Muscle layer of colon (tissue), 2 donors: ENCODE results near the gene CRHBP.

Experiments
- H3K27ac ChIP-seq: one replicate; pipeline ENCODE4 v1.7.0; 2013; ENCODE audit warnings: low read depth, mild to moderate bottlenecking, low read length, moderate library complexity
- H3K27me3 ChIP-seq, 2 donors: one replicate each; pipeline ENCODE4 v1.7.0; 2013; ENCODE audit warnings: low read length in 2 of 2, mild to moderate bottlenecking in 2 of 2; ENCODE audit not compliant: insufficient read depth in 2 of 2, control insufficient read depth in 1 of 2
- H3K36me3 ChIP-seq: one replicate; pipeline ENCODE4 v1.7.0; 2013; ENCODE audit warnings: mild to moderate bottlenecking, low read length; ENCODE audit not compliant: insufficient read depth
- H3K4me1 ChIP-seq: one replicate; pipeline ENCODE4 v1.7.0; 2013; ENCODE audit warnings: mild to moderate bottlenecking, low read length; ENCODE audit not compliant: insufficient read depth
- H3K4me3 ChIP-seq, 2 donors: one replicate each; pipeline ENCODE4 v1.7.0; 2013; ENCODE audit warnings: low read length in 2 of 2, low read depth in 1 of 2, mild to moderate bottlenecking in 1 of 2, moderate library complexity in 1 of 2
- H3K9ac ChIP-seq: one replicate; pipeline ENCODE4 v1.7.0; 2013; ENCODE audit warnings: low read length
- H3K9me3 ChIP-seq: one replicate; pipeline ENCODE4 v1.7.0; 2013; ENCODE audit warnings: mild to moderate bottlenecking, low read length
- donor health status: abdominal sarcoma.
- donor health status: Adenocarcinoma of cecum.

Gene CRHBP

DNA sequence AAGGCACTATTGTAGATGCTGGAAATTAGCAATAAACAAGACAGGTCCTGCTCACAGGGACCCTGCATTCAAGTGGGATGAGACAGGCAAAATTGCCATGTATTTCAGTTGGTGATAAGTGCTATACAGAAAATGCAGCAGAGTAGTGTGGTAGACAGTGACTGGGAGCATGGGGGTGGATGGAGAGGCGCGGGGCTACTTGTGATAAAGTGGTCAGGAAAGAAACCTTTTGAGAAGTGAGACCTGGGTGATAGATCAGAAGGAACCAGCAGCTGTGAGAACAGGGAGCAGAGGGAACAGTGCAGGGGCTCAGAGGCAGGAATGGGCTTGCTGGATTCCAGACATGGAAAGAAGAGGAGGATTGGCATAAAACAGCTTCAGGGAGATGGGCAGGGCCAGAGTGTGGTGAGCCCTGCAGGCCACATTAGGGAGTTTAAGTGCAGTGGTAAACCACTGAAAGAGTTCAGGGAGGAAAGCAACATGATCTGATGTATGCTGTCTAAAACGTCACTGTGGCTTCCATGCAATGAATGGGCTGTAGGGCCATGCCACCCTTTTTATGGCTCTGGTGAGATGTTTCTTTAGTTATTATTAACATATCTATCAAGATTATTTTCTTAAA is 7.3 kb downstream of the CRHBP start:
- Histone ChIP-seq H3K9ac (no peak overlapping the region), H3K4me3 (no peak overlapping the region), H3K27me3 (no peaks in the 10 kb centered on the region), H3K27ac (no peak overlapping the region), H3K4me1 (no peaks in the 10 kb centered on the region), H3K9me3 (no peaks in the 10 kb centered on the region), H3K36me3 (no peaks in the 10 kb centered on the region)

DNA sequence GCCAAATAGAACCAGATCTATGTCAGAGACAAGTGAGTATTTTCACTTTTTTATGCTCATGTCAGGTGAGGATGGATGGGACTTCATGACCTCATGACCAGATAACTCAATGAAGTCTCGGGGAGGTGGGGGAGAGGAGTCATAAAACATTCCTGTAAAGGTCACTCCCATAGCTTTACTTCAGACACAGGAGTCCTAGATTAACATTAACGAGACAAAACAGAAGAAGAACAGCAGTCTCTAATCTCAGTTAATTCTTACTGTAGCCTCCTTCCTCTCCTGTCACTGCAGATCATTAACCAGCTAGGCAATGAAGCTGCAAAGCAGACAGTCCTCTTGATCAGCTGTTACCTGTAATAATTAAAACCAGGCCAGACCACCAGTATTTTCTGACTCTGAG is 11.2 kb downstream of the CRHBP start:
- no peaks in the 10 kb centered on the region for H3K36me3 ChIP-seq
- no peak overlapping the region for H3K4me3 ChIP-seq
- no peaks in the 10 kb centered on the region for H3K27me3 ChIP-seq
- no peaks in the 10 kb centered on the region for H3K4me1 ChIP-seq
- no peak overlapping the region for H3K9ac ChIP-seq
- H3K27ac ChIP-seq: no peak overlapping the region
- H3K9me3 ChIP-seq: no peaks in the 10 kb centered on the region

DNA sequence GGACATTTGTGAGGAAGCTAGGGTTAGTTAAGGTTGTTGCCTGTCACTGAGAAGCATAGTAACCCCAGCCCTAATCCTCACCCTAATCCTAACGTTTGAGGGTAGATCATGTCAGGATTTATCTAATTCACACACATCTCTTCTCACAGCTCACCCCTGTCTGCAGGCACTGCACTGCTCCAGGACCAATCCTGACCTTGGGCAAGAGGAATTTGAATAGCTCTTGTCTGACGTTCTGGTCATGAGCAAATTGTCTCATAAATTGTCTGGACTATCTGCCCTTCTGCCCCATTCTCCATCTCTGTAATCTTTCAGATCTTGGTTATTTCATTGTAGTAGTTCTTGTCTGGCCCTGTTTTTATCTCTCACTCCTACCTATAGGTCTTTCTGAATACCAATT is 18.7 kb downstream of the CRHBP start:
- no peaks in the 10 kb centered on the region for H3K27me3 ChIP-seq
- no peak overlapping the region for H3K27ac ChIP-seq
- no peaks in the 10 kb centered on the region for H3K4me1 ChIP-seq
- H3K4me3 ChIP-seq: no peak overlapping the region
- H3K9ac ChIP-seq: no peak overlapping the region
- H3K9me3 ChIP-seq: no peaks in the 10 kb centered on the region
- H3K36me3 ChIP-seq: no peaks in the 10 kb centered on the region

DNA sequence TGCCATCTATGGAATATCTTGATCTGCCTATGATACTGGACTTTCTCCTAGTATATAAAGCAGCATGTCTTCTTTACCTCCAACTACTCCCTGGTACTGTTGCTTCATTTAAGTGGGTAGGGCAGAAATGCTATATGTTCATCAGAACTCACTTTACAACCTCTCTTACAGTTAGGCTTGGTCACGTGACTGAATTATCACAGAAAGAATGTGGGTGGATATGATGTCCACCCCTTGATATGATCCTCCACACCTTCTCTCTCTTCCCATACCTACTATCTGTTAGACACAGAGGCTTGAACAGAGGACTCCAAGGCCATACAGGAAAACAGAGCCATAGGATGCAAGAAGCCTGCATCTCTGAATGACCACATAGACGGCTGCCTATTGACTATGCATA is 19.8 kb downstream of the CRHBP start:
- Histone ChIP-seq H3K27ac (no peak overlapping the region), H3K4me1 (no peaks in the 10 kb centered on the region), H3K4me3 (no peak overlapping the region), H3K36me3 (no peaks in the 10 kb centered on the region), H3K9ac (no peak overlapping the region), H3K9me3 (no peaks in the 10 kb centered on the region), H3K27me3 (no peaks in the 10 kb centered on the region)

DNA sequence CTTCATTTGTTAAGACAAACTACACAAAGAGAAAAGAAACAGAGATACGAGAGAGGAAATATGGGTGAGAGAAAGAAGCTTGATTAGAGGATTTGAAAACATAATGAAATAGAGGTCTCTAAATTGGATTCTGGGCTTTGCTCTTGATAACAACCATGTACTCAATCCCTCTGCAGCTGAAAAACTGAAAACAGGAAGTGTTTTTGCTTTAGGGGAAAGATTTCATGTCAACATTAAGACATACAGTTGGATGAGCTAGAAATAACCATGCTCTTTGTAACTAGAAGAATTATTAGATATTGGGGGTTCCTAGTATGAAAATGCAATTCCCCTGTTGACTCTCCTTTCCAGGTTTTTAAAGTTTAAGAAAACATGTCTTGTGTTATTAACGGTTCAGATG is 21.9 kb downstream of the CRHBP start:
- H3K27ac ChIP-seq: no peak overlapping the region
- no peaks in the 10 kb centered on the region for H3K36me3 ChIP-seq
- no peaks in the 10 kb centered on the region for H3K9me3 ChIP-seq
- no peaks in the 10 kb centered on the region for H3K27me3 ChIP-seq
- no peaks in the 10 kb centered on the region for H3K4me1 ChIP-seq
- no peak overlapping the region for H3K9ac ChIP-seq
- H3K4me3 ChIP-seq: no peak overlapping the region

DNA sequence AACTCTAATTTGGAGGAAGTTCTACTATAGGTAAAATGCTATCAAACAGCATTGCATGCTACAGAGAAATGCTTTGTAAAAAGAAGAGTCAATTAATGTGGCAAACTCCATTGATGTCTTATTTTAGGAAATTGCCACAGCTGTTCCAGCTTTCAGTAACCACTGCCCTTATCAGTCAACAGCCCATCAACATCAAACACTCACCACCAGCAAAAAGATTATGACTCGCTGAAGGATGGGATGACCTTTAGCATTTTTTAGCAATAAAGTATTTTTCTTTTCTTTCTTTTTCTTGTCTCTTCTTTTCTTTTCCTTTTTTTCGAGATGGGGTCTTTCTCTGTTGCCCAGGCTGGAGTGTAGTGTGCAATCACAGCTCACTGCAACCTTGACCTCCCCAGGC is 26.0 kb downstream of the CRHBP start:
- no peaks in the 10 kb centered on the region for H3K27me3 ChIP-seq
- no peaks in the 10 kb centered on the region for H3K9me3 ChIP-seq
- no peak overlapping the region for H3K9ac ChIP-seq
- no peak overlapping the region for H3K27ac ChIP-seq
- H3K36me3 ChIP-seq: no peaks in the 10 kb centered on the region
- no peak overlapping the region for H3K4me3 ChIP-seq
- H3K4me1 ChIP-seq: no peaks in the 10 kb centered on the region

DNA sequence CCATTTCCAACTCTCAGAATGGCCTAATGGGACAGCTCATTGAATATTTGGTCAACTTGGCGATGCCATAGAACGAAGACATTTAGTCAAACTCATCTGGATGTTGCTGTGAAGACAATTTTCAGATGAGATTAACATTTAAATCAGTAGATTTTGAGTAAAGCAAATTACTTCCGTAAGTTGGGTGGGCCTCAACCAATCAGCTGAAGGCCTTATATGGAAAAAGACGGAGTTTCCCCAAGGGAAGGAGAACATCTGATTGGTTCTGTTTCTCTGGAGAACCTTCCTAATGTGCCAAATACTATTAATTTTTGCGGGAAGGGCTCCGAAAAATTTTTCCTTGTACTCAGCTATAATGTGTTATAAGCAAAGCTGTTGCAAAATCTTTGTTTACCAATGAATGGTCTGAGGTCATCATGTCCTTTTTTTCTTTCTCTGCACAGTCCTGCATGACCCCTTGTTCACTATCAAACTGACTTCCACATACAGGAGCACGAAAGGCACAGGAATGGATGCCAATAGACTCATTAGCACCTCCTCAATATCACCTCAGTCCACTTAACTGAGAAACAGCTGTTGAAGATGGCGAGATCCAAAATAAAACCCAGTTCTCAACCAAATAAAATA is 27.8 kb downstream of the CRHBP start:
- Histone ChIP-seq H3K4me1 (no peaks in the 10 kb centered on the region), H3K36me3 (no peaks in the 10 kb centered on the region), H3K4me3 (no peak overlapping the region), H3K27me3 (no peaks in the 10 kb centered on the region), H3K9me3 (no peaks in the 10 kb centered on the region), H3K27ac (no peak overlapping the region), H3K9ac (no peak overlapping the region)

DNA sequence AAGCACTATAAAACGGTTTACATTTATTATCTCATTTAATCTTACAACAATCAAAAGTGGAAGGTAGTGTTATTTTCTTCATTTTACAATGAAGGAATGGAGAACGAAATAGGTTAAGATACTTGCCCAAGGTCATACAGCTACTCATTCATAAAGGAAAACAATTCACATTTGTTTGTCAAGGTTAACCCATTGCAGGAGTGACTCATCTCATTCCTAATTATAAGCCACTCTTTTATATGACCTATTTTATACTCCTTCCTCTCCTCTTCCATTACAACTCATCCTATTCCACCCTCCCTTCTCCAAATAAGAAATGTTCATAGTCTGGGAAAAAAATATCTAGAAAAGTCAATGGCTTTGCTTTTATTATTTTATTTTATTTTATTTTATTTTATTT is 29.6 kb downstream of the CRHBP start:
- H3K27me3 ChIP-seq: no peaks in the 10 kb centered on the region
- no peak overlapping the region for H3K27ac ChIP-seq
- no peaks in the 10 kb centered on the region for H3K9me3 ChIP-seq
- no peaks in the 10 kb centered on the region for H3K36me3 ChIP-seq
- H3K4me3 ChIP-seq: no peak overlapping the region
- no peak overlapping the region for H3K9ac ChIP-seq
- H3K4me1 ChIP-seq: no peaks in the 10 kb centered on the region

DNA sequence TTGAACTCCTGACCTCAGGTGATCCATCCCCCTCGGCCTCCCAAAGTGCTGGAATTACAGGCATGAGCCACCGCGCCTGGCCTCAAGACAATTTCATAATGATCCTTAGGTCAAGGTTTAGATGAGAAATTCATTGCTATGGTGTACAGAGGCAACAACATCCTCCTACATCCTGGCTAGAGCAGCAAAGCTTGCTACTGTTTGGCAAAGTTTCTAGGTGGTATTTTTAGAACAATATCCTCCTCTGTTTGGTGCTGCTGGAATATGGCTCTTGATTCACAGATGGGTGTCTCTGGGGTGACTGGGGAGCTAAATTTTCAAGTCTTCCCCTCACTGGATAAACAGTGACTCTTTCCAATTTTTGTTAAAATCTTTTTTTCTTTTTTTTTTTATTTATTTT is 30.6 kb downstream of the CRHBP start:
- Histone ChIP-seq H3K9ac (no peak overlapping the region), H3K4me1 (no peaks in the 10 kb centered on the region), H3K27me3 (no peaks in the 10 kb centered on the region), H3K4me3 (no peak overlapping the region), H3K27ac (no peak overlapping the region), H3K9me3 (no peaks in the 10 kb centered on the region), H3K36me3 (no peaks in the 10 kb centered on the region)

DNA sequence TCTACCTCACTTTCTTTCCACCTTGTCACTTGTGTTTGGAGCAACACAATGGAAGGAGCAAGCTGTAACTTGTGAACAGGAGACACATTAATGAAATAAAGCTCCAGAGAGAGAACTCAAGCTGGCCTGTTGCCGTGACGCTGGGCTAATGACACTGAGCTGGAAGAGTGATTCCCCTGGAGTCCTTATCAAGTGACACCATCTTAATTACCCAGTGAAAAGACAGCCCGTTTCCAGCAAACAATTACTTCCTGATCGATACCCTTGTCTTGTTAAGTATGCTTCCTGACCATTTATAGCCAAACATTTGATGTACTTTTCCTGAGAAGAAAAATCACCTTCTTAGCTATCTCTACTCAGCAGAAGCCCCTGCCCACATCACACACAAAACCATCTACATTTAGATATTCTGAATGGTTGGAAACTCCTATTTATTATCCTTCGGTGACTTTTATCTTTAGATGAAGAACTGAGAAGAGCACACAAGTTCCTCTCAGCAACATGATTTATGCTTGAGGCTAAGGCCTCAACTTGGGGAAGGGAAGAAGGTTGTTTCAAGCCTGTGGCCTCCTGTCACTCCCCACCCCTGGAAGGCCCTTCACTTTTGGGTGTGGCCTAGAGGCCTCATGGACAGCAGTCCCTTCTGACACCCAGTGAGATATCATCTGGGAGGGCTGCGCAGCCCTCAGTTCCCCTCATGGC is 34.1 kb downstream of the CRHBP start:
- no peaks in the 10 kb centered on the region for H3K27me3 ChIP-seq
- no peak overlapping the region for H3K4me3 ChIP-seq
- H3K27ac ChIP-seq: no peak overlapping the region
- no peaks in the 10 kb centered on the region for H3K4me1 ChIP-seq
- H3K9ac ChIP-seq: no peak overlapping the region
- no peaks in the 10 kb centered on the region for H3K9me3 ChIP-seq
- H3K36me3 ChIP-seq: no peaks in the 10 kb centered on the region

DNA sequence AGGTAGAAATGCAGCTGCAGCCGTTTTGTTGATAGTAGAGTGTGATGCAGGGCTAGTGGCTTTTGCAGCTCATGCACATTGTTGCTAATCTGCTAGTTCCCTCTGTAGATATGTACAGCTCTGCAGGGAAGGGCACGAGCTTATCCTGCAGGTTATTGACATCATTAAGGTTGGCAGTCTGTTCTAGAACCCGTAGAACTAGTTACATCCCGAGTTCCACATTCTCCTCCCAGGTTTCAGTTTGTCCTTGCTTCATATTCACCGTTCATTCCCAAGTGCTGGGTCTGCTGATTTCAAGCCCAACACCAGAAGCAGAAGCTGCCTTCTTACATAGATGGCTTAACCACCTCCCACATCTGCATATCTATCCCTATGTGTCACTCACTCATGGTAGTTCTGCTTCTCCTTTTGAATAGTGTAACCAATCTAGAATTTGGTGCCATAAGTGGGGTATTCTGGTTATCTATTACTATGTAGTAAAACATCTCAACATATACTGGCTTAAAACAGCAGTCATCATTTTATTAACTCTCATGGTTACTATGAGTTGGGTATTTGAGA is 38.1 kb downstream of the CRHBP start:
- Histone ChIP-seq H3K9me3 (no peaks in the 10 kb centered on the region), H3K9ac (no peak overlapping the region), H3K27me3 (no peaks in the 10 kb centered on the region), H3K4me3 (no peak overlapping the region), H3K27ac (no peak overlapping the region), H3K36me3 (no peaks in the 10 kb centered on the region), H3K4me1 (no peaks in the 10 kb centered on the region)
